Heart left ventricle (tissue), 16 donors: ENCODE results near the gene MAPK4. TPM values are rescaled to one million over a fixed set of nuclear protein-coding genes. Genes with fewer than 3 reads are reported as not detected.

ENCODE experiments used
- ATAC-seq, 4 donors: fragments of 200-7000 bp; cut with Tn5 transposase; one replicate each; pipeline ENCODE4 v1.9.1; 2020 to 2022; ENCODE audit warnings: moderate library complexity in 4 of 4, mild to moderate bottlenecking in 3 of 4, moderate number of reproducible peaks in 1 of 4
- DNase-seq, 5 donors: peaks; one replicate each; pipeline ENCODE4 v3.0.0-alpha.2; 2020
- H3K27ac ChIP-seq, 12 donors: fragments of 200-600 bp; sonication (generic) in 4 of 12; one replicate each; pipeline versions ENCODE4 v1.5.0 to v1.8.0; 2016 to 2022; ENCODE audit warnings: mild to moderate bottlenecking in 2 of 12
- H3K27me3 ChIP-seq, 9 donors: fragments of 200-600 bp; sonication (generic) in 2 of 9; one replicate each; pipeline versions ENCODE4 v1.5.1 to v1.8.0; 2016 to 2022; ENCODE audit warnings: mild to moderate bottlenecking in 3 of 9
- H3K36me3 ChIP-seq, 9 donors: fragments of 200-600 bp; sonication (generic) in 2 of 9; one replicate each; pipeline versions ENCODE4 v1.5.0 to v1.8.0; 2018 to 2022; ENCODE audit warnings: mild to moderate bottlenecking in 2 of 9
- H3K4me1 ChIP-seq, 12 donors: fragments of 200-600 bp; sonication (generic) in 4 of 12; one replicate each; pipeline versions ENCODE4 v1.5.0 to v1.8.0; 2016 to 2022; ENCODE audit warnings: mild to moderate bottlenecking in 3 of 12
- H3K4me3 ChIP-seq, 12 donors: fragments of 200-600 bp; sonication (generic) in 4 of 12; one replicate each; pipeline versions ENCODE4 v1.5.0 to v1.8.0; 2017 to 2022; ENCODE audit warnings: mild to moderate bottlenecking in 9 of 12, moderate library complexity in 4 of 12
- H3K9me3 ChIP-seq, 12 donors: fragments of 200-600 bp; sonication (generic) in 4 of 12; one replicate each; pipeline versions ENCODE4 v1.5.0 to v1.8.0; 2016 to 2022; ENCODE audit warnings: mild to moderate bottlenecking in 1 of 12
- CTCF ChIP-seq, 12 donors: fragments of 200-600 bp; sonication (generic) in 4 of 12; IDR thresholded peaks; one replicate each; pipeline versions ENCODE4 v1.5.0 to v1.8.0; 2018 to 2022; ENCODE audit warnings: antibody characterized with exemption in 12 of 12, mild to moderate bottlenecking in 5 of 12
- POLR2A ChIP-seq, 2 donors: fragments of 450-650 bp; IDR thresholded peaks; one replicate each; pipeline ENCODE4 v1.6.1; 2017; ENCODE audit warnings: antibody characterized with exemption in 2 of 2, mild to moderate bottlenecking in 2 of 2, moderate library complexity in 2 of 2
- WGBS, 4 donors: extraction: QIAGEN DNeasy Blood & Tissue Kit in 2 of 4; methylation state at CpG; one replicate each; pipeline versions ENCODE4 v1.1.5 to v1.1.7; 2013 to 2018; 5-methylcytosine and 5-hydroxymethylcytosine counted together
- intact Hi-C, 10 donors: fragments of 100-400 bp; cut with DNase I; formaldehyde crosslinking; loops; one replicate each; pipeline versions ENCODE4 v1.11.1 to v1.14.2; 2022
- polyA plus RNA-seq, 2 donors: library from polyadenylated mRNA; stranded (reverse); fragments of 200-250 nt; gene quantifications; one replicate each; pipeline ENCODE4 v1.2.3, GENCODE V29; 2013
- total RNA-seq, 9 donors: library from RNA; depleted of rRNA in 2 of 9; stranded (reverse); fragments of >200 nt in 2 of 9; fragmentation: NEBNext Ultra II Directional in 3 of 9; extraction: Animal tissue kit (Norgen Biotek cat#: 25700) in 3 of 9; gene quantifications; one replicate each; pipeline versions ENCODE4 v1.1.0 to v1.2.4, GENCODE V29; 2016 to 2023
- donor health status: ischemic (EF 13 %, LVEDD 7.1; RV severe dilation, severe dysfunction).
- donor health status: healthy with polysubstance abuse.
- donor health status: DM: no; HTN: yes; CAD: no.
- donor health status: DM: no; HTN: no; CAD: no.
- donor health status: ischemic (EF 25% LVEDD 6.9; RV normal size, moderate dysfunction).
- donor health status: ischemic (EF 25% LVEDD 5.7; RV mildly dilated, moderate dysfunction).
- donor health status: healthy.
- donor health status: DM: yes; HTN: yes; CAD: no.
- donor health status: ischemic (EF 35%, LVEDD 5.7; RV mildly dilated, moderate dysfunction).
- donor health status: nonischemic (EF 11% LVEDD 7.7; RV severe dilation, severe dysfunction).
- donor health status: DM: yes; HTN: yes; CAD: no.
- donor health status: PGD.
- donor health status: ischemic (EF 29% LVEDD 5.4; RV normal size, mild dysfunction).
- donor health status: nonischemic (EF 23%, LVEDD 6.1; RV moderate dilation, normal function).

MAPK4 gene
- total and polyA plus RNA-seq, 11 donors = 8.5 to 169 (median 30.1) TPM

- TF ChIP-seq CTCF (IDR thresholded peaks at IDR 0.05) (no peak), POLR2A (IDR thresholded peaks at IDR 0.05) (no peak)
- H3K9me3 ChIP-seq = no peaks in the 10 kb centered on the region
- DNase-seq (no peak), ATAC-seq (no peak)
- peaks cover 0 to 8% (median 0%) of the 10 kb centered on the region in 9 donors for H3K27me3 ChIP-seq
- no peaks in the 10 kb centered on the region for H3K36me3 ChIP-seq
- 78 to 94% (median 84%) methylated on average over 2 of the region's 2 CpGs for WGBS, 4 donors
- no peak overlapping the region for H3K4me3 ChIP-seq
- H3K27ac ChIP-seq = no peak overlapping the region
- no peaks in the 10 kb centered on the region for H3K4me1 ChIP-seq
- intact Hi-C loops = no loop called here
Observed at GRCh38 chr18:50750546-50750945, 190.7 kb downstream of the MAPK4 start.

GRCh38 chr18:50751490-50751889, 191.6 kb downstream of the MAPK4 start:
- DNase-seq = no peak
- 28 to 51% (median 35%) methylated on average over 5 of the region's 5 CpGs for WGBS, 4 donors

GRCh38 chr18:50751947-50752346, 192.1 kb downstream of the MAPK4 start:
- TF ChIP-seq CTCF (IDR thresholded peaks at IDR 0.05) = no peak
- TF ChIP-seq POLR2A (IDR thresholded peaks at IDR 0.05) = no peak
- no peak overlapping the region for H3K27ac ChIP-seq
- DNase-seq (no peak), ATAC-seq (no peak)
- H3K27me3 ChIP-seq = peaks cover 0 to 8% (median 0%) of the 10 kb centered on the region in 9 donors
- no peak overlapping the region for H3K4me3 ChIP-seq
- H3K9me3 ChIP-seq = no peaks in the 10 kb centered on the region
- WGBS, 4 donors = 75 to 81% (median 78%) methylated on average over 1 of the region's 1 CpG
- H3K36me3 ChIP-seq = no peaks in the 10 kb centered on the region
- H3K4me1 ChIP-seq = no peaks in the 10 kb centered on the region
- intact Hi-C loops = no loop called here

More at GRCh38 chr18:50751490-50751889, 191.6 kb downstream of the MAPK4 start:
- H3K4me1 ChIP-seq = no peaks in the 10 kb centered on the region
- H3K27ac ChIP-seq = no peak overlapping the region
- peaks cover 0 to 8% (median 0%) of the 10 kb centered on the region in 9 donors for H3K27me3 ChIP-seq
- TF ChIP-seq POLR2A (IDR thresholded peaks at IDR 0.05) = no peak
- no peak for TF ChIP-seq CTCF (IDR thresholded peaks at IDR 0.05)
- no peak for ATAC-seq
- intact Hi-C loops = no loop called here
- H3K4me3 ChIP-seq = no peak overlapping the region
- H3K9me3 ChIP-seq = no peaks in the 10 kb centered on the region
- H3K36me3 ChIP-seq = no peaks in the 10 kb centered on the region

- WGBS, 4 donors = 45 to 90% (median 61%) methylated on average over 1 of the region's 1 CpG
- DNase-seq (no peak), ATAC-seq (no peak)
- H3K9me3 ChIP-seq = no peaks in the 10 kb centered on the region
- H3K4me1 ChIP-seq = no peaks in the 10 kb centered on the region
- TF ChIP-seq POLR2A (IDR thresholded peaks at IDR 0.05) (no peak), CTCF (IDR thresholded peaks at IDR 0.05) (no peak)
- no peaks in the 10 kb centered on the region for H3K36me3 ChIP-seq
- H3K27me3 ChIP-seq = peaks cover 0 to 8% (median 0%) of the 10 kb centered on the region in 9 donors
- H3K27ac ChIP-seq = no peak overlapping the region
- H3K4me3 ChIP-seq = no peak overlapping the region
- intact Hi-C loops = no loop called here
Observed at GRCh38 chr18:50753311-50753710, 193.4 kb downstream of the MAPK4 start.
